Fibroblast of pulmonary artery (primary cell): ENCODE data around the gene RPS6KA6.
A peak's percentile ranks its signal among the peaks of the same experiment; 100 is the strongest.

Experiments used
- DNase-seq: peaks from one replicate; pipeline ENCODE4 v3.0.0-alpha.2; 2010; ENCODE audit warnings: low read depth
- H3K4me3 ChIP-seq: replicated peaks from 2 replicates; pipeline ENCODE4 v1.5.1; 2011; ENCODE audit warnings: low read depth, mild to moderate bottlenecking, control low read depth, low read length, moderate library complexity
- CTCF ChIP-seq: IDR thresholded peaks from 2 replicates; pipeline ENCODE4 v1.5.1; 2011; ENCODE audit warnings: mild to moderate bottlenecking, control low read depth, low read length, inconsistent platforms; ENCODE audit errors: missing control alignments

RPS6KA6 gene

DNA sequence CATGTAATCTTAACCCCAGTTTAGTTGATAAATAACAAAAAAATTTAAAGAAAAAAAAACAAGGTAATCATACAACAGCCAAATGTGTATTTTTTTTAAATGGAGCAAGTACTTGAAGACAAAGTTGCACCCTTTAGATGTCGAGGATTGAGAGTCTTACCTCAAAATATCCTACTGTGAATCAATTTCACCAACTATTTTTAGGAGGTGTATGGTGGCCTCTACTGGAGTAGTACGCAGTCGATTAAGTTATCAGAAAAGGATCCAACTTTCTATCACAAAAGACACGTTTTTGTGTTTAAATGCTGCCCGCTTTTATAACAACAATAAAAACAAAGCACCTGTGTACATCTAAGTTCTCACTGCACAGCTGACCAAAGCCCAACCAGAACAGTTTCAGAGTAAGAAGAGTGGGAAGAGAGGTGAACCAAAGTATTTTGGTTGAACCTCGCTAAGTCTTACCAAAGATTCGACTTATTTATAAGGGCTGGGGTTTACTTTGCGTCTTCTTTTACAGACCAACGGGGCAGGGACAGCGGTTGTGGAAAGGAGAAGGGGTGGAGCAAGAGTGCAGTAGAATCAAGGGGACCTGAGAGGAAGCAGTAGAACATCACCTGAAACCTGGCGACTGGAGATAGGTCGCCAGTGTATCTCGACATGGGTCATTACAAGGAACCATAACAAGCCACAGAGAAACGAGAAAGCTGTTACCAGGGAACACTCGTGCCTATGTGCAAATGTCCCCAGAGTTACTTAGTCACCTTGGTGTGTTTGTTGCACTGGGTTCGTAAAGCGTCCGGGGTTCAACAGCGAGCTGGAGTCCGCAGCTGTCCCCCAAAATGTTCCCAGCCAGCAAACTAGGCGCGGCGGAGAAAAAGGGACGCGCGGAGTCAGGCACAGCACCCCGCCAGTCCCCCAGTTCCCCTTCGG is 1.1 kb downstream of the RPS6KA6 start:
- no peak for TF ChIP-seq CTCF
- DNase-seq = no peak
- peak overlapping the region; percentile 59 for H3K4me3 ChIP-seq

DNA sequence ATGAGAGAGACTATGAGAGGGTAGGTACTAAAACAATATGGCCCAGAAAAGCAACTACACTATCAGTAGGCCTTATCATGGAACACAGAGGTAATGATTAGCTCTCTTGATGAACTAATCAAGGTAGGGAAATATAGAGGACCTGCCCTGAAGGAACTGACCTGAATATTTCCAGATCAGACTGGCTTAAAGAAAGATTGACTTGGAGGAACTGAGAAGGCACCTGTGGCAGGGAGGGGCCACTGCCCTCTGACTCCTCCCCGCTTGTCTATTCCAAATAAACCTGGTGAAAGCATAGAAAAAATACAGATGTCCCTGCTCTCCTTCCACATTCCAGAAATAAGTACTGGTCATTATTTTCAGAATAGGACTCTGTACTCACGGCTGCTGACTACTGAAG is 5.5 kb downstream of the RPS6KA6 start:
- no peak overlapping the region for H3K4me3 ChIP-seq
- no peak for TF ChIP-seq CTCF

GRCh38 chrX:84175958-84176357 is 12.0 kb downstream of the RPS6KA6 start:
- TF ChIP-seq CTCF = no peak
- no peak overlapping the region for H3K4me3 ChIP-seq
- no peak for DNase-seq

More for the DNA sequence above, 5.5 kb downstream of the RPS6KA6 start:
- no peak for DNase-seq

DNA sequence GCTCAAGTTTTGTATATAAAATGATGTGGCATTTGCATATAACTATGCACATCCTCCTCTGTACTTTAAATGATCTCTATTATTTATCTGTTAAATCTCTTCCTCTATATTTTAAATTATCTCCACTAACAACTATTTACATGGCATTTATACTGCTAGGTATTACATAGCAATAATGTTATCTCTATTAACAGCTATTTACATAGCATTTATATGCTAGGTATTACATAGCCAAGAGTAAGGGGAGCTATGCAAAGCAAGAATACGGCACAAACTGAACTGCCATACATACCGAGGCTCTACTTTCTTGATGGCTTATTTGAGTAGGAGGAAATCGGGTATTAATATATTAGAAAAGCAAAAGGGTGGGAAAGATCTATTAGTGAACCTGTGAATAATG is 12.7 kb downstream of the RPS6KA6 start:
- H3K4me3 ChIP-seq = no peak overlapping the region
- no peak for TF ChIP-seq CTCF
- no peak for DNase-seq

DNA sequence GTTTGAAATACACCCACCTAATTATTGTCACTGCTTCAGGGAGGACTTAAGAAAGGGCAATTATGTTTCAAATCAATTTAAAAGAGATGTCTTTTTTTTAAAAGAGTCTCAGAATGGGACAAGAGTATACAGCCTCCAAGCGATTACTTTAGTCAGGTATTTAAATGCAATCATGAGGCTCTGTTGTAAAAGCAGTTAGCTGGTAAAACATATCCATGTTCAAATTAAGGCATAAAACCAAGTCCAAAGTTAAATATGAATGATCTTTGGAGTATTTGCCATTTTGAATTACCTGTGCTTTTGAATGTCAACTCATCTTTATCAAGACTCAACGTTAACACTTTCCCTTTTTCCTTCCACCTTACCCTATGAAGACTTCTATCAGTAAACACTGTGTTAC is 13.7 kb downstream of the RPS6KA6 start:
- no peak for TF ChIP-seq CTCF
- H3K4me3 ChIP-seq = no peak overlapping the region
- no peak for DNase-seq

GRCh38 chrX:84170931-84171330 is 17.1 kb downstream of the RPS6KA6 start:
- TF ChIP-seq CTCF = no peak
- no peak for DNase-seq
- no peak overlapping the region for H3K4me3 ChIP-seq

DNA sequence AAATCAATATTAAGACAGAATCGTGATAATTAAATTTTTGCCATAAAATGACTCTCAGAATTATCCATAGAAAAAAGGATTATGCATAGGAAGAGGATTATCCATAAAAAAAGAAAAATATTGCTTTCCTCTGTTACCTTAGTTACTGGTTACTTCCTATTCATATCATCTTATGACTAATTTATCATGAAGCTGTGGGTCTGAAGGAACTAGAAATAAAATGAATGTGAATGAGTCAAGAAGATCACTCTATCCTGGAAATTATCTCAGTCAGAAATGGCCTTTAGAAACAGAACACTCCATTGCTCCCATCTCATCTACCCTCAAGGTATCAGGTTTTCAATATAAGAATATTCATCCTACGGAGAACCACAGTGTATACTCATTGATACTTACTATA is 19.4 kb downstream of the RPS6KA6 start:
- no peak overlapping the region for H3K4me3 ChIP-seq
- no peak for DNase-seq
- TF ChIP-seq CTCF = no peak
